HG02970 (cell line): ENCODE results near the gene PGM2L1.

Experiments
- ATAC-seq: cut with Tn5 transposase; IDR thresholded peaks from one replicate; pipeline ENCODE4 v1.9.1; 2021; ENCODE audit warnings: mild to moderate bottlenecking, moderate library complexity, moderate number of reproducible peaks; ENCODE audit not compliant: unreplicated experiment, low FRiP score

PGM2L1 gene

GRCh38 chr11:74310857-74311256, 87.4 kb downstream of the PGM2L1 start:
- ATAC-seq = no peak

GRCh38 chr11:74307434-74307833, 90.8 kb downstream of the PGM2L1 start:
- ATAC-seq = no peak

- ATAC-seq = no peak
These were observed 91.6 kb downstream of the PGM2L1 start for GRCh38 chr11:74306435-74307175.

- ATAC-seq = no peak
These were observed 99.2 kb downstream of the PGM2L1 start for GRCh38 chr11:74299015-74299414.

GRCh38 chr11:74297484-74297883, 100.7 kb downstream of the PGM2L1 start:
- no peak for ATAC-seq

- ATAC-seq = no peak
These were observed 109.3 kb downstream of the PGM2L1 start for GRCh38 chr11:74288911-74289310.

GRCh38 chr11:74288161-74288560, 110.1 kb downstream of the PGM2L1 start:
- no peak for ATAC-seq

- no peak for ATAC-seq
These were observed 113.8 kb downstream of the PGM2L1 start for GRCh38 chr11:74284466-74284865.

- ATAC-seq = no peak
These were observed 114.6 kb downstream of the PGM2L1 start for GRCh38 chr11:74283580-74284180.

GRCh38 chr11:74282914-74283371, 115.3 kb downstream of the PGM2L1 start:
- ATAC-seq = no peak

GRCh38 chr11:74282421-74282820, 115.8 kb downstream of the PGM2L1 start:
- ATAC-seq = no peak

GRCh38 chr11:74280494-74280893, 117.7 kb downstream of the PGM2L1 start:
- no peak for ATAC-seq
